Chondrocyte (in vitro differentiated cells): Measurements from ENCODE around the gene ASPRV1. TPM values are rescaled to one million over a fixed set of nuclear protein-coding genes. Genes with fewer than 3 reads are reported as not detected.

Source experiments
- DNase-seq: peaks from one replicate; pipeline ENCODE4 v3.0.0; 2021; ENCODE audit warnings: mixed read lengths, low spot score
- H3K27ac Mint-ChIP-seq: one replicate; pipeline ENCODE4 v1.8.0; 2021; ENCODE audit warnings: mild to moderate bottlenecking, moderate library complexity, mixed read lengths; ENCODE audit not compliant: unreplicated experiment
- H3K27me3 Mint-ChIP-seq: 2 replicates; pipeline ENCODE4 v1.8.0; 2021; ENCODE audit warnings: low read depth, mixed read lengths
- H3K36me3 Mint-ChIP-seq: 2 replicates; pipeline ENCODE4 v1.8.0; 2021; ENCODE audit warnings: low read depth, mixed read lengths
- H3K4me1 Mint-ChIP-seq: 2 replicates; pipeline ENCODE4 v1.8.0; 2021; ENCODE audit warnings: low read depth, mild to moderate bottlenecking, mixed read lengths
- H3K4me3 Mint-ChIP-seq: one replicate; pipeline ENCODE4 v1.8.0; 2021; ENCODE audit warnings: mild to moderate bottlenecking, moderate library complexity, mixed read lengths; ENCODE audit not compliant: unreplicated experiment
- H3K9me3 Mint-ChIP-seq: 2 replicates; pipeline ENCODE4 v1.8.0; 2021; ENCODE audit warnings: low read depth, mixed read lengths
- total RNA-seq: library from RNA; stranded (reverse); gene quantifications from 3 replicates; pipeline ENCODE4 v1.2.1, GENCODE V29; 2021
- TF ChIP-seq, protein P1 (sequence below): fragments of 200-600 bp; sonication (generic); IDR thresholded peaks from 2 replicates; pipeline ENCODE4 v1.5.0; 2021; ENCODE audit warnings: antibody characterized with exemption, mild to moderate bottlenecking, moderate library complexity

The ASPRV1 gene
- total RNA-seq, 1 donor from 2014 or later: 0.35 TPM

- no peaks in the 10 kb centered on the region for H3K27me3 Mint-ChIP-seq
- H3K9me3 Mint-ChIP-seq: no peaks in the 10 kb centered on the region
- no peak for DNase-seq
- no peak overlapping the region for H3K4me3 Mint-ChIP-seq
- H3K36me3 Mint-ChIP-seq: peaks cover 10% of the 10 kb centered on the region
- H3K27ac Mint-ChIP-seq: no peak overlapping the region
- TF ChIP-seq, protein P1, sequence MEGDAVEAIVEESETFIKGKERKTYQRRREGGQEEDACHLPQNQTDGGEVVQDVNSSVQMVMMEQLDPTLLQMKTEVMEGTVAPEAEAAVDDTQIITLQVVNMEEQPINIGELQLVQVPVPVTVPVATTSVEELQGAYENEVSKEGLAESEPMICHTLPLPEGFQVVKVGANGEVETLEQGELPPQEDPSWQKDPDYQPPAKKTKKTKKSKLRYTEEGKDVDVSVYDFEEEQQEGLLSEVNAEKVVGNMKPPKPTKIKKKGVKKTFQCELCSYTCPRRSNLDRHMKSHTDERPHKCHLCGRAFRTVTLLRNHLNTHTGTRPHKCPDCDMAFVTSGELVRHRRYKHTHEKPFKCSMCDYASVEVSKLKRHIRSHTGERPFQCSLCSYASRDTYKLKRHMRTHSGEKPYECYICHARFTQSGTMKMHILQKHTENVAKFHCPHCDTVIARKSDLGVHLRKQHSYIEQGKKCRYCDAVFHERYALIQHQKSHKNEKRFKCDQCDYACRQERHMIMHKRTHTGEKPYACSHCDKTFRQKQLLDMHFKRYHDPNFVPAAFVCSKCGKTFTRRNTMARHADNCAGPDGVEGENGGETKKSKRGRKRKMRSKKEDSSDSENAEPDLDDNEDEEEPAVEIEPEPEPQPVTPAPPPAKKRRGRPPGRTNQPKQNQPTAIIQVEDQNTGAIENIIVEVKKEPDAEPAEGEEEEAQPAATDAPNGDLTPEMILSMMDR: no peak
- H3K4me1 Mint-ChIP-seq: peaks cover 5% of the 10 kb centered on the region
Observed at GRCh38 chr2:69993048-69993565, 31.7 kb upstream of the ASPRV1 start.

- peaks cover 4% of the 10 kb centered on the region for H3K4me1 Mint-ChIP-seq
- no peaks in the 10 kb centered on the region for H3K9me3 Mint-ChIP-seq
- H3K27me3 Mint-ChIP-seq: no peaks in the 10 kb centered on the region
- peaks cover 10% of the 10 kb centered on the region for H3K36me3 Mint-ChIP-seq
- H3K4me3 Mint-ChIP-seq: no peak overlapping the region
- no peak overlapping the region for H3K27ac Mint-ChIP-seq
- DNase-seq: no peak
- TF ChIP-seq, protein P1: no peak
Observed at GRCh38 chr2:69992310-69993047, 31.0 kb upstream of the ASPRV1 start.

- H3K36me3 Mint-ChIP-seq: peaks cover 7% of the 10 kb centered on the region
- TF ChIP-seq, protein P1: no peak
- H3K27me3 Mint-ChIP-seq: no peaks in the 10 kb centered on the region
- H3K27ac Mint-ChIP-seq: no peak overlapping the region
- no peak overlapping the region for H3K4me3 Mint-ChIP-seq
- no peaks in the 10 kb centered on the region for H3K4me1 Mint-ChIP-seq
- H3K9me3 Mint-ChIP-seq: no peaks in the 10 kb centered on the region
- no peak for DNase-seq
Observed at GRCh38 chr2:69989441-69990105, 28.1 kb upstream of the ASPRV1 start.

- no peaks in the 10 kb centered on the region for H3K4me1 Mint-ChIP-seq
Observed at GRCh38 chr2:69989009-69989408, 27.6 kb upstream of the ASPRV1 start.

DNA sequence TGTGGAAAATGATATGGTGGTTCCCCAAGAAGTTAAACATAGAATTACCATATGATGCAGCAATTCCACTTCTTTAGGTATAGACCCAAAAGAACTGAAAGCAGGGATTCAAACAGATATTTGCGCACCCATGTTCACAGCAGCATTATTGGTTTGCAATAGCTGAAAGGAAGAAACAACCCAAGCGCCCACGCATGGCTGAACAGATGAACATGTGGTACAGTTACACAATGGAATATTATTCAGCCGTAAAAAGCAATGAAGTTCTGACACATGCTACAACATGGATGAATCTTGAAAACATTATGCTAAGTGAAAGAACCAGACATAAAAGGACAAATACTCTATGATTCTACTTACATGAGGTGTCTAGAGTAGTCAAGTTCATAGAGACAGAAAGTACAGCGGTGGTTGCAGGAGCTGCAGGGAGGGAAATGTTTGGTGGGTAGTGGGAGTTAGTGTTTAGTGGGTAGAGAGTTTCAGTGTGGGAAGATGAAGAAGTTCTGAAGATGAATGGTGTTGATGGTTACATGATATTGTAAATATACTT, 26.7 kb upstream of the ASPRV1 start:
- DNase-seq: no peak
- Mint-ChIP-seq H3K9me3 (no peaks in the 10 kb centered on the region), H3K36me3 (no peaks in the 10 kb centered on the region), H3K4me1 (peaks cover 2% of the 10 kb centered on the region), H3K27me3 (no peaks in the 10 kb centered on the region), H3K4me3 (no peak overlapping the region), H3K27ac (no peak overlapping the region)
- TF ChIP-seq, protein P1: no peak

More at GRCh38 chr2:69989009-69989408, 27.6 kb upstream of the ASPRV1 start:
- TF ChIP-seq, protein P1: no peak
- H3K27ac Mint-ChIP-seq: no peak overlapping the region
- H3K9me3 Mint-ChIP-seq: no peaks in the 10 kb centered on the region
- H3K4me3 Mint-ChIP-seq: no peak overlapping the region
- peaks cover 4% of the 10 kb centered on the region for H3K36me3 Mint-ChIP-seq
- DNase-seq: no peak
- no peaks in the 10 kb centered on the region for H3K27me3 Mint-ChIP-seq
